Measurements from ENCODE around the gene FAM174C.

The FAM174C gene

GRCh38 chr19:1327125-1327524, 51.8 kb downstream of the FAM174C start:
- no peak for DNase-seq
